ENCODE measurements around the gene MEGF9. TPM values are rescaled to one million over a fixed set of nuclear protein-coding genes. Genes with fewer than 3 reads are reported as not detected.

Gene MEGF9
- total RNA-seq, 2 donors from 2014 or later, result 5.0 to 10.7 TPM

- H3K4me1 Mint-ChIP-seq, result peaks cover 16% of the 10 kb centered on the region
- DNase-seq, result no peak
- no peaks in the 10 kb centered on the region for H3K27me3 ChIP-seq (ENCODE audit: control insufficient read depth, insufficient read depth, low read length, poor library complexity, severe bottlenecking)
- no peaks in the 10 kb centered on the region for H3K9me3 Mint-ChIP-seq
- no peak overlapping the region for H3K27ac ChIP-seq (ENCODE audit: low read depth, low read length)
- H3K27ac Mint-ChIP-seq, result no peak overlapping the region
- no peak overlapping the region for H3K4me3 ChIP-seq (ENCODE audit: low read length)
- 93% methylated on average over 1 of the region's 1 CpG; no CpG with 5 or more reads in 1 of the 2 experiments for WGBS, 2 experiments (ENCODE audit: insufficient coverage in 1 of 2, insufficient read length in 1 of 2)
- H3K27me3 Mint-ChIP-seq (ENCODE audit: insufficient read depth), result no peaks in the 10 kb centered on the region
- no peaks in the 10 kb centered on the region for H3K9me3 ChIP-seq (ENCODE audit: control insufficient read depth, low read length)
- H3K36me3 Mint-ChIP-seq (ENCODE audit: low read depth), result peaks cover 48% of the 10 kb centered on the region
- H3K36me3 ChIP-seq (ENCODE audit: control insufficient read depth, insufficient read depth, low read length), result peaks cover 31% of the 10 kb centered on the region
- TF ChIP-seq CTCF (conservative IDR thresholded peaks at IDR 0.05), result no peak
- no peak overlapping the region for H3K4me3 Mint-ChIP-seq
- H3K4me1 ChIP-seq (ENCODE audit: control insufficient read depth, insufficient read depth, low read length), result peaks cover 10% of the 10 kb centered on the region
- no peak overlapping the region for H3K9ac ChIP-seq (ENCODE audit: extremely low read depth, low read length, poor library complexity, severe bottlenecking)
These were observed 154.7 kb downstream of the MEGF9 start for GRCh38 chr9:120559546-120559945.

- Histone ChIP-seq H3K27me3 (ENCODE audit: control insufficient read depth, insufficient read depth, low read length, poor library complexity, severe bottlenecking) (no peaks in the 10 kb centered on the region), H3K4me1 (ENCODE audit: control insufficient read depth, insufficient read depth, low read length) (peaks cover 7% of the 10 kb centered on the region), H3K27ac (ENCODE audit: low read depth, low read length) (no peak overlapping the region), H3K4me3 (ENCODE audit: low read length) (no peak overlapping the region), H3K9me3 (ENCODE audit: control insufficient read depth, low read length) (no peaks in the 10 kb centered on the region), H3K36me3 (ENCODE audit: control insufficient read depth, insufficient read depth, low read length) (peaks cover 26% of the 10 kb centered on the region), H3K9ac (ENCODE audit: extremely low read depth, low read length, poor library complexity, severe bottlenecking) (no peak overlapping the region)
- Mint-ChIP-seq H3K27me3 (ENCODE audit: insufficient read depth) (no peaks in the 10 kb centered on the region), H3K9me3 (no peaks in the 10 kb centered on the region), H3K4me1 (peaks cover 10% of the 10 kb centered on the region), H3K27ac (no peak overlapping the region), H3K36me3 (ENCODE audit: low read depth) (peaks cover 46% of the 10 kb centered on the region), H3K4me3 (no peak overlapping the region)
- TF ChIP-seq CTCF (conservative IDR thresholded peaks at IDR 0.05), result no peak
- DNase-seq, result no peak
- 92 to 94% methylated on average over 3 of the region's 3 CpGs for WGBS, 2 experiments (ENCODE audit: insufficient coverage in 1 of 2, insufficient read length in 1 of 2)
These were observed 155.8 kb downstream of the MEGF9 start for GRCh38 chr9:120558454-120558853.

- TF ChIP-seq CTCF (conservative IDR thresholded peaks at IDR 0.05), result no peak
These were observed 157.1 kb downstream of the MEGF9 start for GRCh38 chr9:120557205-120557604.

More at GRCh38 chr9:120557205-120557604, 157.1 kb downstream of the MEGF9 start:
- Histone ChIP-seq H3K27me3 (ENCODE audit: control insufficient read depth, insufficient read depth, low read length, poor library complexity, severe bottlenecking) (no peaks in the 10 kb centered on the region), H3K4me3 (ENCODE audit: low read length) (no peak overlapping the region), H3K9me3 (ENCODE audit: control insufficient read depth, low read length) (no peaks in the 10 kb centered on the region), H3K36me3 (ENCODE audit: control insufficient read depth, insufficient read depth, low read length) (peaks cover 27% of the 10 kb centered on the region), H3K9ac (ENCODE audit: extremely low read depth, low read length, poor library complexity, severe bottlenecking) (no peak overlapping the region), H3K27ac (ENCODE audit: low read depth, low read length) (no peak overlapping the region), H3K4me1 (ENCODE audit: control insufficient read depth, insufficient read depth, low read length) (no peaks in the 10 kb centered on the region)
- Mint-ChIP-seq H3K9me3 (no peaks in the 10 kb centered on the region), H3K27me3 (ENCODE audit: insufficient read depth) (no peaks in the 10 kb centered on the region), H3K36me3 (ENCODE audit: low read depth) (peaks cover 48% of the 10 kb centered on the region), H3K4me3 (no peak overlapping the region), H3K4me1 (no peaks in the 10 kb centered on the region), H3K27ac (no peak overlapping the region)
- WGBS, 2 experiments (ENCODE audit: insufficient coverage in 1 of 2, insufficient read length in 1 of 2), result 38 to 42% methylated on average over 2 of the region's 2 CpGs
- DNase-seq, result no peak
